HEK293 (cell line): ENCODE results near the gene FSIP1.

ENCODE experiments used
- CTCF ChIA-PET: fragments of 350-600 bp; formaldehyde crosslinking; extraction: SDS; loops from one replicate; lab custom pipeline; 2021; ENCODE audit warnings: antibody characterized with exemption; lab: Yijun Ruan, JAX
- POLR2A ChIA-PET: fragments of 300-600 bp; formaldehyde crosslinking; extraction: SDS; loops from one replicate; lab custom pipeline; 2020; ENCODE audit warnings: antibody characterized with exemption, inconsistent platforms; lab: Yijun Ruan, JAX
- H3K27ac ChIP-seq: fragments of 200-500 bp; sonication (Bioruptor generic); 2 replicates; pipeline ENCODE4 v1.5.1; 2014; ENCODE audit warnings: low read depth, low read length, control low read depth, inconsistent platforms; ENCODE audit errors: extremely low read depth
- H3K36me3 ChIP-seq, 2 experiments: fragments of 200-500 bp in 1 of 2; sonication (Bioruptor generic) in 1 of 2; 1 replicate in 1 of 2; 2 replicates in 1 of 2; pipeline ENCODE4 v1.5.1; 2014 to 2017; ENCODE audit warnings: inconsistent platforms in 2 of 2, low read length in 2 of 2; ENCODE audit not compliant: control insufficient read depth in 2 of 2, insufficient read depth in 1 of 2
- H3K4me1 ChIP-seq: fragments of 200-500 bp; sonication (Bioruptor generic); 2 replicates; pipeline ENCODE4 v1.5.1; 2014; ENCODE audit warnings: mild to moderate bottlenecking, low read length, inconsistent platforms; ENCODE audit not compliant: control insufficient read depth, insufficient read depth
- H3K4me3 ChIP-seq: 2 replicates; pipeline ENCODE4 v1.5.1; 2011; ENCODE audit warnings: low read depth, mild to moderate bottlenecking, control low read depth, low read length, moderate library complexity
- H3K9me3 ChIP-seq: fragments of 200-500 bp; sonication (Bioruptor generic); 2 replicates; pipeline ENCODE4 v1.5.1; 2014; ENCODE audit warnings: low read depth, low read length, inconsistent platforms; ENCODE audit not compliant: control insufficient read depth, insufficient read depth
- GLIS2 ChIP-seq: fragments of 450-650 bp; formaldehyde crosslinking; IDR thresholded peaks from 2 replicates; pipeline ENCODE4 v1.5.1; 2016; ENCODE audit warnings: missing biosample characterization, missing genetic modification characterization
- SP3 ChIP-seq: fragments of 450-650 bp; formaldehyde crosslinking; IDR thresholded peaks from 2 replicates; pipeline ENCODE4 v1.5.1; 2016; ENCODE audit warnings: missing biosample characterization, missing genetic modification characterization
- SP7 ChIP-seq: fragments of 450-650 bp; formaldehyde crosslinking; IDR thresholded peaks from 2 replicates; pipeline ENCODE4 v1.5.1; 2016; ENCODE audit warnings: missing biosample characterization, missing genetic modification characterization
- ZFHX2 ChIP-seq: fragments of 450-650 bp; formaldehyde crosslinking; conservative IDR thresholded peaks from 2 replicates; pipeline ENCODE4 v1.5.1; 2016; ENCODE audit warnings: missing biosample characterization, missing genetic modification characterization
- ZIC2 ChIP-seq: fragments of 450-650 bp; formaldehyde crosslinking; IDR thresholded peaks from 2 replicates; pipeline ENCODE4 v1.5.1; 2016; ENCODE audit warnings: missing biosample characterization, missing genetic modification characterization
- ZNF114 ChIP-seq: fragments of 450-650 bp; formaldehyde crosslinking; IDR thresholded peaks from 2 replicates; pipeline ENCODE4 v1.5.0; 2017; ENCODE audit warnings: missing biosample characterization, missing genetic modification characterization
- ZNF133 ChIP-seq: fragments of 450-650 bp; formaldehyde crosslinking; IDR thresholded peaks from 2 replicates; pipeline ENCODE4 v1.5.1; 2016; ENCODE audit warnings: missing biosample characterization, missing genetic modification characterization
- ZNF138 ChIP-seq: fragments of 450-650 bp; formaldehyde crosslinking; IDR thresholded peaks from 2 replicates; pipeline ENCODE4 v1.5.1; 2016; ENCODE audit warnings: missing biosample characterization, missing genetic modification characterization, borderline replicate concordance
- ZNF157 ChIP-seq: fragments of 450-650 bp; formaldehyde crosslinking; IDR thresholded peaks from 2 replicates; pipeline ENCODE4 v1.5.1; 2016; ENCODE audit warnings: missing biosample characterization, missing genetic modification characterization
- ZNF16 ChIP-seq: fragments of 450-650 bp; formaldehyde crosslinking; IDR thresholded peaks from 2 replicates; pipeline ENCODE4 v1.5.1; 2016; ENCODE audit warnings: low read depth, missing biosample characterization, missing genetic modification characterization
- ZNF175 ChIP-seq: fragments of 450-650 bp; formaldehyde crosslinking; IDR thresholded peaks from 2 replicates; pipeline ENCODE4 v1.5.1; 2016; ENCODE audit warnings: missing biosample characterization, missing genetic modification characterization
- ZNF248 ChIP-seq: fragments of 450-650 bp; formaldehyde crosslinking; IDR thresholded peaks from 2 replicates; pipeline ENCODE4 v1.5.1; 2017; ENCODE audit warnings: missing biosample characterization, missing genetic modification characterization
- ZNF266 ChIP-seq: fragments of 450-650 bp; formaldehyde crosslinking; IDR thresholded peaks from 2 replicates; pipeline ENCODE4 v1.5.1; 2016; ENCODE audit warnings: missing biosample characterization, missing genetic modification characterization, low read depth
- ZNF292 ChIP-seq: fragments of 450-650 bp; formaldehyde crosslinking; IDR thresholded peaks from 2 replicates; pipeline ENCODE4 v1.5.1; 2016; ENCODE audit warnings: low read depth, missing biosample characterization, missing genetic modification characterization, borderline replicate concordance
- ZNF335 ChIP-seq: fragments of 450-650 bp; formaldehyde crosslinking; conservative IDR thresholded peaks from 2 replicates; pipeline ENCODE4 v1.5.1; 2016; ENCODE audit warnings: missing biosample characterization, missing genetic modification characterization
- ZNF37A ChIP-seq: fragments of 450-650 bp; IDR thresholded peaks from 2 replicates; pipeline ENCODE4 v1.5.1; 2018; ENCODE audit warnings: missing biosample characterization, missing genetic modification characterization
- ZNF394 ChIP-seq: fragments of 450-650 bp; formaldehyde crosslinking; IDR thresholded peaks from 2 replicates; pipeline ENCODE4 v1.5.1; 2016; ENCODE audit warnings: missing biosample characterization, missing genetic modification characterization, mild to moderate bottlenecking, moderate library complexity, borderline replicate concordance
- ZNF404 ChIP-seq: fragments of 450-650 bp; formaldehyde crosslinking; IDR thresholded peaks from 2 replicates; pipeline ENCODE4 v1.5.1; 2017; ENCODE audit warnings: missing biosample characterization, missing genetic modification characterization
- ZNF48 ChIP-seq: fragments of 450-650 bp; formaldehyde crosslinking; IDR thresholded peaks from 2 replicates; pipeline ENCODE4 v1.5.1; 2016; ENCODE audit warnings: missing biosample characterization, missing genetic modification characterization
- ZNF560 ChIP-seq: fragments of 450-650 bp; formaldehyde crosslinking; IDR thresholded peaks from 2 replicates; pipeline ENCODE4 v1.5.1; 2017; ENCODE audit warnings: missing biosample characterization, missing genetic modification characterization, borderline replicate concordance
- ZNF596 ChIP-seq: fragments of 450-650 bp; IDR thresholded peaks from 2 replicates; pipeline ENCODE4 v1.5.0; 2018; ENCODE audit warnings: missing biosample characterization, mild to moderate bottlenecking, missing genetic modification characterization, moderate library complexity
- ZNF664 ChIP-seq: fragments of 450-650 bp; formaldehyde crosslinking; IDR thresholded peaks from 2 replicates; pipeline ENCODE4 v1.5.1; 2016; ENCODE audit warnings: missing biosample characterization, missing genetic modification characterization
- ZNF777 ChIP-seq: fragments of 450-650 bp; formaldehyde crosslinking; IDR thresholded peaks from 2 replicates; pipeline ENCODE4 v1.5.1; 2017; ENCODE audit warnings: missing biosample characterization, missing genetic modification characterization, borderline replicate concordance
- TF ChIP-seq, protein P1 (sequence below): fragments of 450-650 bp; formaldehyde crosslinking; IDR thresholded peaks from 2 replicates; pipeline ENCODE4 v1.5.1; 2016; ENCODE audit warnings: missing biosample characterization, missing genetic modification characterization
- TF ChIP-seq, protein P2 (sequence below): fragments of 450-650 bp; formaldehyde crosslinking; IDR thresholded peaks from 2 replicates; pipeline ENCODE4 v1.5.1; 2016; ENCODE audit warnings: missing biosample characterization, missing genetic modification characterization
- TF ChIP-seq, protein P3 (sequence below): fragments of 450-650 bp; IDR thresholded peaks from 2 replicates; pipeline ENCODE4 v1.5.1; 2018; ENCODE audit warnings: missing biosample characterization, mild to moderate bottlenecking, missing genetic modification characterization
- TF ChIP-seq, protein P4 (sequence below): fragments of 450-650 bp; formaldehyde crosslinking; IDR thresholded peaks from 2 replicates; pipeline ENCODE4 v1.5.1; 2017; ENCODE audit warnings: missing biosample characterization, missing genetic modification characterization
- TF ChIP-seq, protein P5 (sequence below): fragments of 450-650 bp; formaldehyde crosslinking; IDR thresholded peaks from 2 replicates; pipeline ENCODE4 v1.5.1; 2017; ENCODE audit warnings: missing biosample characterization, mild to moderate bottlenecking, missing genetic modification characterization, moderate library complexity
- TF ChIP-seq, protein P6 (sequence below): fragments of 450-650 bp; formaldehyde crosslinking; IDR thresholded peaks from 2 replicates; pipeline ENCODE4 v1.5.1; 2016; ENCODE audit warnings: missing biosample characterization, missing genetic modification characterization

The FSIP1 gene

DNA sequence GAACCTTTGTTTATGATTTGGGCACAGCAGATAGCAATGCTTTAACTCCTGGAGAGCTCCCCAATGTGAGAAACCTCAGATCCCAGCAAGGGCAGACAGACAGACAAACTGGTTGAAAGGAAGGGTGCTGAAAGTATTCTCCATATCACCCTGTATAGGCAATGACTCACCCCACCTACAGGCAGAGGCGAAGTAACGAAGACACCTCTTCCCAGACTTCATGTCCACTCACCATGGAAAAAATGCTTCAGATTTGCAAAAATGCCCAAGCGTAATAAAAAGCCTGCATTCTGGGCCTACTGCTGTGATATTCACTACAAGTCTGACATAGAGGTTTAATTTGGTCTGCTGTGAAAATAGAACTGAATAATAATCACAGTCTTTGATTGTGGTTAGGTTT lies 151.3 kb downstream of the FSIP1 start:
- CTCF ChIA-PET = interaction anchor here (0.5 kb wide), 1 partner anchor 380 kb away, joined by 3 read pairs; no protein-coding TSS in a partner anchor
- no peaks in the 10 kb centered on the region for H3K36me3 ChIP-seq
- H3K27ac ChIP-seq = no peak overlapping the region
- no peak overlapping the region for H3K4me3 ChIP-seq
- no peaks in the 10 kb centered on the region for H3K9me3 ChIP-seq
- TF ChIP-seq ZNF133 = no peak
- TF ChIP-seq ZNF404 (tag by site-specific recombination) = no peak
- no peak for TF ChIP-seq ZNF560
- TF ChIP-seq, protein P1, sequence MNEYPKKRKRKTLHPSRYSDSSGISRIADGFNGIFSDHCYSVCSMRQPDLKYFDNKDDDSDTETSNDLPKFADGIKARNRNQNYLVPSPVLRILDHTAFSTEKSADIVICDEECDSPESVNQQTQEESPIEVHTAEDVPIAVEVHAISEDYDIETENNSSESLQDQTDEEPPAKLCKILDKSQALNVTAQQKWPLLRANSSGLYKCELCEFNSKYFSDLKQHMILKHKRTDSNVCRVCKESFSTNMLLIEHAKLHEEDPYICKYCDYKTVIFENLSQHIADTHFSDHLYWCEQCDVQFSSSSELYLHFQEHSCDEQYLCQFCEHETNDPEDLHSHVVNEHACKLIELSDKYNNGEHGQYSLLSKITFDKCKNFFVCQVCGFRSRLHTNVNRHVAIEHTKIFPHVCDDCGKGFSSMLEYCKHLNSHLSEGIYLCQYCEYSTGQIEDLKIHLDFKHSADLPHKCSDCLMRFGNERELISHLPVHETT (tag by site-specific recombination) = no peak
- no peak for TF ChIP-seq SP7 (tag by site-specific recombination)
- no peak for TF ChIP-seq ZNF16 (tag by site-specific recombination)
- no peak for TF ChIP-seq SP3 (tag by site-specific recombination)
- no peak for TF ChIP-seq ZNF335 (tag by site-specific recombination)
- no peak for TF ChIP-seq ZNF37A
- no peak for TF ChIP-seq ZNF596 (tag by site-specific recombination)
- TF ChIP-seq ZNF175 (tag by site-specific recombination) = no peak
- TF ChIP-seq, protein P2, sequence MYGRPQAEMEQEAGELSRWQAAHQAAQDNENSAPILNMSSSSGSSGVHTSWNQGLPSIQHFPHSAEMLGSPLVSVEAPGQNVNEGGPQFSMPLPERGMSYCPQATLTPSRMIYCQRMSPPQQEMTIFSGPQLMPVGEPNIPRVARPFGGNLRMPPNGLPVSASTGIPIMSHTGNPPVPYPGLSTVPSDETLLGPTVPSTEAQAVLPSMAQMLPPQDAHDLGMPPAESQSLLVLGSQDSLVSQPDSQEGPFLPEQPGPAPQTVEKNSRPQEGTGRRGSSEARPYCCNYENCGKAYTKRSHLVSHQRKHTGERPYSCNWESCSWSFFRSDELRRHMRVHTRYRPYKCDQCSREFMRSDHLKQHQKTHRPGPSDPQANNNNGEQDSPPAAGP (tag by site-specific recombination) = no peak
- no peak for TF ChIP-seq ZNF157
- TF ChIP-seq ZNF138 (tag by site-specific recombination) = no peak
- no peak for TF ChIP-seq ZFHX2 (tag by site-specific recombination)
- no peak for TF ChIP-seq ZNF114 (tag by site-specific recombination)
- TF ChIP-seq, protein P3, sequence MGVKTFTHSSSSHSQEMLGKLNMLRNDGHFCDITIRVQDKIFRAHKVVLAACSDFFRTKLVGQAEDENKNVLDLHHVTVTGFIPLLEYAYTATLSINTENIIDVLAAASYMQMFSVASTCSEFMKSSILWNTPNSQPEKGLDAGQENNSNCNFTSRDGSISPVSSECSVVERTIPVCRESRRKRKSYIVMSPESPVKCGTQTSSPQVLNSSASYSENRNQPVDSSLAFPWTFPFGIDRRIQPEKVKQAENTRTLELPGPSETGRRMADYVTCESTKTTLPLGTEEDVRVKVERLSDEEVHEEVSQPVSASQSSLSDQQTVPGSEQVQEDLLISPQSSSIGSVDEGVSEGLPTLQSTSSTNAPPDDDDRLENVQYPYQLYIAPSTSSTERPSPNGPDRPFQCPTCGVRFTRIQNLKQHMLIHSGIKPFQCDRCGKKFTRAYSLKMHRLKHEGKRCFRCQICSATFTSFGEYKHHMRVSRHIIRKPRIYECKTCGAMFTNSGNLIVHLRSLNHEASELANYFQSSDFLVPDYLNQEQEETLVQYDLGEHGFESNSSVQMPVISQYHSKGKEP (tag by site-specific recombination) = no peak
- no peak for TF ChIP-seq ZNF266 (tag by site-specific recombination)
- TF ChIP-seq ZNF248 (tag by site-specific recombination) = no peak
- POLR2A ChIA-PET = no interaction called here
- no peaks in the 10 kb centered on the region for H3K4me1 ChIP-seq

DNA sequence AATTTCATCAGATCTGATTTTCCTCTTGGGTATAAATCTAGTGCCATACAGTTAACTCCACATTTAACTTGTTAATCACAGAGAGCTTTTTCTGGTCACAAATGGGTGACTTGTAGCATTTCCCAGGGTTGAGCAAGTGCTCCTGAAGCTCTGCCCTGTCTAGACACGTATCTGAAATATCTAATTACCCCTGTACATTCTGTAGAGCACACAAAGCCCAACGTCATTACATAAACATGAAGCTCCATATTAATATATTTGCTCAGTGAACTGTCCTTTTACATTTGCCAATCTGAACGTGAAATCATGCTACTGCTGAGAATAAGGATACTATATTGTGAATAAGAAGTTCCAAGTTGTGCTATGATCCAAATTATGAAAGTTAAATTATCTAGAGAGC lies 152.7 kb downstream of the FSIP1 start:
- no peaks in the 10 kb centered on the region for H3K4me1 ChIP-seq
- H3K9me3 ChIP-seq = no peaks in the 10 kb centered on the region
- POLR2A ChIA-PET = no interaction called here
- H3K27ac ChIP-seq = no peak overlapping the region
- no peak overlapping the region for H3K4me3 ChIP-seq
- H3K36me3 ChIP-seq = no peaks in the 10 kb centered on the region
- CTCF ChIA-PET = interaction anchor here (0.6 kb wide), 1 partner anchor 506 kb away, joined by 3 read pairs; no protein-coding TSS in a partner anchor
- TF ChIP-seq ZNF394 (tag by site-specific recombination) (no peak), ZIC2 (tag by site-specific recombination) (no peak), GLIS2 (no peak), ZNF292 (no peak), ZNF133 (no peak), ZNF664 (tag by site-specific recombination) (no peak), ZNF777 (tag by site-specific recombination) (no peak), ZNF48 (tag by site-specific recombination) (no peak)
- TF ChIP-seq, protein P4, sequence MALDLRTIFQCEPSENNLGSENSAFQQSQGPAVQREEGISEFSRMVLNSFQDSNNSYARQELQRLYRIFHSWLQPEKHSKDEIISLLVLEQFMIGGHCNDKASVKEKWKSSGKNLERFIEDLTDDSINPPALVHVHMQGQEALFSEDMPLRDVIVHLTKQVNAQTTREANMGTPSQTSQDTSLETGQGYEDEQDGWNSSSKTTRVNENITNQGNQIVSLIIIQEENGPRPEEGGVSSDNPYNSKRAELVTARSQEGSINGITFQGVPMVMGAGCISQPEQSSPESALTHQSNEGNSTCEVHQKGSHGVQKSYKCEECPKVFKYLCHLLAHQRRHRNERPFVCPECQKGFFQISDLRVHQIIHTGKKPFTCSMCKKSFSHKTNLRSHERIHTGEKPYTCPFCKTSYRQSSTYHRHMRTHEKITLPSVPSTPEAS = no peak
- TF ChIP-seq, protein P5, sequence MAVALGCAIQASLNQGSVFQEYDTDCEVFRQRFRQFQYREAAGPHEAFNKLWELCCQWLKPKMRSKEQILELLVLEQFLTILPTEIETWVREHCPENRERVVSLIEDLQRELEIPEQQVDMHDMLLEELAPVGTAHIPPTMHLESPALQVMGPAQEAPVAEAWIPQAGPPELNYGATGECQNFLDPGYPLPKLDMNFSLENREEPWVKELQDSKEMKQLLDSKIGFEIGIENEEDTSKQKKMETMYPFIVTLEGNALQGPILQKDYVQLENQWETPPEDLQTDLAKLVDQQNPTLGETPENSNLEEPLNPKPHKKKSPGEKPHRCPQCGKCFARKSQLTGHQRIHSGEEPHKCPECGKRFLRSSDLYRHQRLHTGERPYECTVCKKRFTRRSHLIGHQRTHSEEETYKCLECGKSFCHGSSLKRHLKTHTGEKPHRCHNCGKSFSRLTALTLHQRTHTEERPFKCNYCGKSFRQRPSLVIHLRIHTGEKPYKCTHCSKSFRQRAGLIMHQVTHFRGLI (tag by site-specific recombination) = no peak
- TF ChIP-seq, protein P6, sequence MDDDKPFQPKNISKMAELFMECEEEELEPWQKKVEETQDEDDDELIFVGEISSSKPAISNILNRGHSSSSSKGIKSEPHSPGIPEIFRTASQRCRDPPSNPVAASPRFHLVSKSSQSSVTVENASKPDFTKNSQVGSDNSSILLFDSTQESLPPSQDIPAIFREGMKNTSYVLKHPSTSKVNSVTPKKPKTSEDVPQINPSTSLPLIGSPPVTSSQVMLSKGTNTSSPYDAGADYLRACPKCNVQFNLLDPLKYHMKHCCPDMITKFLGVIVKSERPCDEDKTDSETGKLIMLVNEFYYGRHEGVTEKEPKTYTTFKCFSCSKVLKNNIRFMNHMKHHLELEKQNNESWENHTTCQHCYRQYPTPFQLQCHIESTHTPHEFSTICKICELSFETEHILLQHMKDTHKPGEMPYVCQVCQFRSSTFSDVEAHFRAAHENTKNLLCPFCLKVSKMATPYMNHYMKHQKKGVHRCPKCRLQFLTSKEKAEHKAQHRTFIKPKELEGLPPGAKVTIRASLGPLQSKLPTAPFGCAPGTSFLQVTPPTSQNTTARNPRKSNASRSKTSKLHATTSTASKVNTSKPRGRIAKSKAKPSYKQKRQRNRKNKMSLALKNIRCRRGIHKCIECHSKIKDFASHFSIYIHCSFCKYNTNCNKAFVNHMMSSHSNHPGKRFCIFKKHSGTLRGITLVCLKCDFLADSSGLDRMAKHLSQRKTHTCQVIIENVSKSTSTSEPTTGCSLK (tag by site-specific recombination) = no peak
